ENCODE measurements around the gene PRSS36.
A peak's percentile ranks its signal among the peaks of the same experiment; 100 is the strongest.

PRSS36 gene

GRCh38 chr16:31120129-31120528, 29.7 kb downstream of the PRSS36 start:
- Histone ChIP-seq H3K36me3 (ENCODE audit: insufficient read depth) (no peaks in the 10 kb centered on the region; the same call in 1 of the 2 replicates), H2AFZ (ENCODE audit: low read depth) (no peak overlapping the region), H3K4me3 (IDR thresholded peaks at IDR 0.05; ENCODE audit: insufficient read depth, low read depth, low read length) (no peak overlapping the region), H4K20me1 (ENCODE audit: insufficient read depth) (no peaks in the 10 kb centered on the region), H3K79me2 (ENCODE audit: insufficient read depth, low read depth) (peaks cover 15% of the 10 kb centered on the region), H3K4me2 (no peak overlapping the region), H3K27ac (no peak overlapping the region), H3K27me3 (ENCODE audit: insufficient read depth, low read depth) (no peaks in the 10 kb centered on the region), H3K9ac (no peak overlapping the region), H3K4me1 (ENCODE audit: low read depth, poor library complexity, severe bottlenecking) (peaks cover 10% of the 10 kb centered on the region)
- TF ChIP-seq, protein P1, sequence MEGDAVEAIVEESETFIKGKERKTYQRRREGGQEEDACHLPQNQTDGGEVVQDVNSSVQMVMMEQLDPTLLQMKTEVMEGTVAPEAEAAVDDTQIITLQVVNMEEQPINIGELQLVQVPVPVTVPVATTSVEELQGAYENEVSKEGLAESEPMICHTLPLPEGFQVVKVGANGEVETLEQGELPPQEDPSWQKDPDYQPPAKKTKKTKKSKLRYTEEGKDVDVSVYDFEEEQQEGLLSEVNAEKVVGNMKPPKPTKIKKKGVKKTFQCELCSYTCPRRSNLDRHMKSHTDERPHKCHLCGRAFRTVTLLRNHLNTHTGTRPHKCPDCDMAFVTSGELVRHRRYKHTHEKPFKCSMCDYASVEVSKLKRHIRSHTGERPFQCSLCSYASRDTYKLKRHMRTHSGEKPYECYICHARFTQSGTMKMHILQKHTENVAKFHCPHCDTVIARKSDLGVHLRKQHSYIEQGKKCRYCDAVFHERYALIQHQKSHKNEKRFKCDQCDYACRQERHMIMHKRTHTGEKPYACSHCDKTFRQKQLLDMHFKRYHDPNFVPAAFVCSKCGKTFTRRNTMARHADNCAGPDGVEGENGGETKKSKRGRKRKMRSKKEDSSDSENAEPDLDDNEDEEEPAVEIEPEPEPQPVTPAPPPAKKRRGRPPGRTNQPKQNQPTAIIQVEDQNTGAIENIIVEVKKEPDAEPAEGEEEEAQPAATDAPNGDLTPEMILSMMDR (conservative IDR thresholded peaks at IDR 0.05; ENCODE audit: low read depth, low read length): no peak

DNA sequence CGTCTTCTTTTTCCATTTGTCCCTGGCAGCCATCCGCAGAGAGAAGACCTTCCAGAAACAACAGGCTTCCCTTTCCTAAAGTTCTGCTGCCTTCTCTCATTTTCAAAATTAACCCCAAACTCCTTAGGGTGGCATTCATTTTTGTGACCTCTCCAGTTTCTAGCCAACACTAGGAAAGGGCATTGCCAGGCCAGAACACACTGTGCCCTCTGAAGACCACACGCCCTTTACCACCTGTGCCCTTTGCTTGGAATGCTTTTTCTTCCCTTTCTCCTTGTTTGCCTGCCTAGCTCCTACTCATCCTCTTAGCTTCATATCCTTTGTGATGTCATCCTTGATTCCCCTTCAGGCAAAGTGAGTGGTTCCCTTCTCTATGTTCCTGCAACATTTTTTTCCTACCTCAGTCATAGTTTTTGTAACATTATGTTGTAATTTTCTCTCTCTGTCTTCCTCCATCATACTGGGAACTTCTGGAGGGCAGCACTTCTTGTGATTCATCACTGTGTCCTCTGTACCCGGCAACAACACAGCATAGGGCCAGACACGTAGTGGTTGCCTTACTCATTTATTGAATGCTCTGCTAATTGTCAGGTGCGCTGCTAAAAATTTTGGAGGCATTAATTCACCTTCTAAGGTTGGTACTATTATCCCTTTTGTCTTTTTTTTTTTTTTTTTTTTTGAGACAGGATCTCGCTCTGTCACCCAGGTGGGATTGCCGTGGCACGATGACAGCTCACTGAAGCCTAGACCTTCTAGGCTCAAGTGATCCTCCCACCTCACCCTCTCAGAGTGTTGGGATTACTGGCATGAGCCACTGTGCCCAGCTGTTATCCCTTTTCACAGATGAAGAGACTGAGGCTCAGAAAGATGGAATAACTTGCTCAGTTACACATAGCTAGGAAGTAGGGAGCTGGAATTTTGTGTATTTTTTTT, 31.4 kb downstream of the PRSS36 start:
- no peaks in the 10 kb centered on the region for H4K20me1 ChIP-seq (ENCODE audit: insufficient read depth)

GRCh38 chr16:31117384-31118222, 32.3 kb downstream of the PRSS36 start, which contains the start of gene KAT8:
Gene KAT8, plus strand, starts transcription at chr16:31117664. Its CDS starts 18 bp downstream, at chr16:31117682.
- Histone ChIP-seq H4K20me1 (ENCODE audit: insufficient read depth) (no peaks in the 10 kb centered on the region), H3K27me3 (ENCODE audit: insufficient read depth, low read depth) (no peaks in the 10 kb centered on the region), H3K4me2 (peak within 1 kb of the TSS; percentile 98), H2AFZ (ENCODE audit: low read depth) (peak within 1 kb of the TSS; percentile 48), H3K27ac (peak within 1 kb of the TSS; percentile 55), H3K4me1 (ENCODE audit: low read depth, poor library complexity, severe bottlenecking) (peaks cover 10% of the 10 kb centered on the region), H3K79me2 (ENCODE audit: insufficient read depth, low read depth) (peaks cover 15% of the 10 kb centered on the region), H3K36me3 (ENCODE audit: insufficient read depth) (no peaks in the 10 kb centered on the region; the same call in 1 of the 2 replicates), H3K4me3 (IDR thresholded peaks at IDR 0.05; ENCODE audit: insufficient read depth, low read depth, low read length) (peak within 1 kb of the TSS; percentile 30), H3K9ac (peak within 1 kb of the TSS; percentile 64)
- TF ChIP-seq, protein P1 (conservative IDR thresholded peaks at IDR 0.05; ENCODE audit: low read depth, low read length): no peak

More for the DNA sequence above, 31.4 kb downstream of the PRSS36 start:
- no peaks in the 10 kb centered on the region for H3K27me3 ChIP-seq (ENCODE audit: insufficient read depth, low read depth)
- peak overlapping the region; percentile 30 for H3K4me3 ChIP-seq (IDR thresholded peaks at IDR 0.05; ENCODE audit: insufficient read depth, low read depth, low read length)
- H3K36me3 ChIP-seq (ENCODE audit: insufficient read depth): no peaks in the 10 kb centered on the region; the same call in 1 of the 2 replicates
- peaks cover 10% of the 10 kb centered on the region for H3K4me1 ChIP-seq (ENCODE audit: low read depth, poor library complexity, severe bottlenecking)
- H2AFZ ChIP-seq (ENCODE audit: low read depth): peak overlapping the region; percentile 28; the same call in 1 of the 2 replicates
- H3K27ac ChIP-seq: peak overlapping the region; percentile 20; the same call in 1 of the 2 replicates
- peak overlapping the region; percentile 35; the same call in 1 of the 2 replicates for H3K9ac ChIP-seq
- peaks cover 15% of the 10 kb centered on the region for H3K79me2 ChIP-seq (ENCODE audit: insufficient read depth, low read depth)
- TF ChIP-seq, protein P1 (conservative IDR thresholded peaks at IDR 0.05; ENCODE audit: low read depth, low read length): no peak
- peak overlapping the region; percentile 98 for H3K4me2 ChIP-seq

GRCh38 chr16:31114468-31114867, 35.4 kb downstream of the PRSS36 start:
- Histone ChIP-seq H3K36me3 (ENCODE audit: insufficient read depth) (no peaks in the 10 kb centered on the region), H3K27me3 (ENCODE audit: insufficient read depth, low read depth) (no peaks in the 10 kb centered on the region), H3K4me3 (IDR thresholded peaks at IDR 0.05; ENCODE audit: insufficient read depth, low read depth, low read length) (no peak overlapping the region), H3K9ac (no peak overlapping the region), H3K4me2 (no peak overlapping the region), H3K79me2 (ENCODE audit: insufficient read depth, low read depth) (peaks cover 19% of the 10 kb centered on the region), H4K20me1 (ENCODE audit: insufficient read depth) (no peaks in the 10 kb centered on the region), H3K27ac (no peak overlapping the region), H3K4me1 (ENCODE audit: low read depth, poor library complexity, severe bottlenecking) (peaks cover 10% of the 10 kb centered on the region), H2AFZ (ENCODE audit: low read depth) (no peak overlapping the region)
- TF ChIP-seq, protein P1 (conservative IDR thresholded peaks at IDR 0.05; ENCODE audit: low read depth, low read length): no peak
